BLaER1 treated with 17β-estradiol and CSF1 and Interleukin-3, amounts not matched to agents 10 nM and 100 nM (cell line): ENCODE results near the gene FKBP5.
"Not testable (repeated sequence)": the region's sequence is repeated elsewhere in the genome, so short reads cannot be mapped to it uniquely, and the experiment has no call there.

Experiments
- H3K27ac ChIP-seq, 11 experiments: shearing (Covaris generic); formaldehyde crosslinking; 2 replicates each; pipeline ENCODE4 v1.8.1; 2022
- H3K27me3 ChIP-seq, 11 experiments: shearing (Covaris generic); formaldehyde crosslinking; 2 replicates each; pipeline ENCODE4 v1.8.1; 2022
- H3K36me3 ChIP-seq, 11 experiments: shearing (Covaris generic); formaldehyde crosslinking; 2 replicates each; pipeline ENCODE4 v1.8.1; 2022
- H3K4me1 ChIP-seq, 10 experiments: shearing (Covaris generic); formaldehyde crosslinking; 2 replicates each; pipeline ENCODE4 v1.8.1; 2022
- H3K4me2 ChIP-seq, 11 experiments: shearing (Covaris generic); formaldehyde crosslinking; 2 replicates each; pipeline ENCODE4 v1.8.1; 2022
- H3K4me3 ChIP-seq, 10 experiments: shearing (Covaris generic); formaldehyde crosslinking; 2 replicates each; pipeline ENCODE4 v1.8.1; 2022
- H3K9ac ChIP-seq, 11 experiments: shearing (Covaris generic); formaldehyde crosslinking; 2 replicates each; pipeline ENCODE4 v1.8.1; 2022
- H3K9me3 ChIP-seq, 11 experiments: shearing (Covaris generic); formaldehyde crosslinking; replicated peaks in 1 of 11; 2 replicates each; pipeline ENCODE4 v1.8.1; 2022
- H4K20me1 ChIP-seq, 11 experiments: shearing (Covaris generic); formaldehyde crosslinking; 2 replicates each; pipeline ENCODE4 v1.8.1; 2022
- Cebpa-rat ChIP-seq, 11 experiments: shearing (Covaris generic); IDR thresholded peaks; 2 replicates each; pipeline ENCODE4 v1.8.1; 2022

FKBP5 gene

DNA sequence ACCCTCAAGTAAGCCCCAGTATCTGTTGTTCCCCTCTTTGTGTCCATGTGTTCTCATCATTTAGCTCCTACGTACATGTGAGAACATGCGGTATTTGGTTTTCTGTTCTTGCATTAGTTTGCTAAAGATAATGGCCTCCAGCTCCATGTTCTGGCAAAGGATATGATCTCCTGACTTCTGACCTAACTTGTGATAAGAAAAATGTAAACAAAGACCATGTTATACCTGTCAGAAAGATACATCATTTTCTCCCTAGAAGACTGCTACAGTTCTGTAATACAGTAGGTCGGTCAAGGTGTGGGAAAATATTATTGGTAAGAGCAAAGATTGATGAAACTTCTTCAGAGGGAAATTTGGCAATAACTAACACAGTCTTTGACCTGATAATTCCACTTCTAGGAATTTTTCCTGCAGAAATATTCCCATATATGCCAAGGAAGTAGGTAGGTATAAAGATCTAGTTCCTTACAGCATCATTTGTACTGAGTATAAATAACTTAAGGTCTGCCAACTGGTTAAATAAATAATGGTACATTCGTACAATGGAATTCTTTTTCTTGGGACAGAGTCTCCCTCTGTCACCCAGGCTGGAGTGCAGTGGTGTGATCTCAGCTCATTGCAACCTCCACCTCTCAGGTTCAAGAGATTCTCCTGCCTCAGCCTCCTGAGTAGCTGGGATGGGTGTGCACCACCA is 19.1 kb upstream of the FKBP5 start:
- Histone ChIP-seq H3K4me3 (no peak overlapping the region), H3K4me1 (peaks cover 0 to 9% (median 5%) of the 10 kb centered on the region in 10 experiments; a peak in 11 of 20 replicates), H3K36me3 (no peaks in the 10 kb centered on the region), H3K27ac (no peak overlapping the region), H3K9ac (no peak overlapping the region), H3K27me3 (no peaks in the 10 kb centered on the region), H4K20me1 (no peaks in the 10 kb centered on the region), H3K4me2 (no peak overlapping the region), H3K9me3 (peaks cover 10 to 16% (median 13%) of the 10 kb centered on the region in 11 experiments)
- TF ChIP-seq Cebpa-rat (IDR thresholded peaks at IDR 0.05), result no peak

DNA sequence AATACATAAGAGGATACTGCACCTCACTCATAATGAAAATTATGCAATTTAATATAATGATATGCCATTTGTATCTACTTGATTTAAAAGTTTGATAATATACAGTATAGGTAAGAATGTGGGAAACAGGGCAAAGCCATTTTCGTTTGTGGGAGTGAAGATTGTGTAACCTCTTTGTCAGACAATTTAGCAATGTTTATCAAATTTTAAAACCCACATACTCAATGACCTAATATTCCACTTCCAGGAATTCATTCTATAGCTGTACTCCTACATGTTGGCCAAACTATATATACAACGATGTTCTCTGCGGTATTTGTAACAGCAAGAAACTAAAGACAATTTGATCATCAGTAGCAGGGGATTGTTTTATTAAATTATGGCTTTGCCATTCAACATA is 17.8 kb upstream of the FKBP5 start:
- Histone ChIP-seq H3K9ac (no peak overlapping the region), H3K27ac (no peak overlapping the region), H3K36me3 (no peaks in the 10 kb centered on the region), H3K4me1 (0 out of 20 replicates have a peak, but pooled peaks cover 0 to 4% (median 0%) of the 10 kb centered on the region in 10 experiments), H3K4me2 (no peak overlapping the region), H3K4me3 (no peak overlapping the region), H4K20me1 (no peaks in the 10 kb centered on the region), H3K27me3 (no peaks in the 10 kb centered on the region), H3K9me3 (peaks cover 12 to 29% (median 25%) of the 10 kb centered on the region in 11 experiments)
- no peak for TF ChIP-seq Cebpa-rat (IDR thresholded peaks at IDR 0.05)

DNA sequence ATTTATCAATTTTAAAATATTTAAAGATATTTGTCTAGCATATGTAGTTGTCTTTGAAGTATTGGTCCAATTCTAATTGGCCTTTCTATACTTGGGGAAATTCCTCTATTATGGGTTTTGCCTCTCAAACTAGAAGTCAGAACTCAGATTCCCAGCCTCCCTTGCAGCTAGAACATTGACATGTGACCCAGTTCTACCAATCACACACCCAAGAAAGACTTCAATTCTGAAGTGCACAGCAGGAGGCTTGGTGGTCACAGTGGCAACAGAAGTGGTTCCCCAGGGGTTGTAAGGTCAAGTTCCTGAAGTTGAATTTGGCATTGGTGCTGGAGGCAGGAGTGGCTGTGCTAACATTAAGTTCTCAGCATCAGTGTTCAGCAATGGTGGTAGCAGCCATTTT is 14.8 kb upstream of the FKBP5 start:
- H3K4me1 ChIP-seq, result 0 out of 20 replicates have a peak, but pooled peaks cover 0 to 4% (median 0%) of the 10 kb centered on the region in 10 experiments
- no peaks in the 10 kb centered on the region for H3K27me3 ChIP-seq
- no peak for TF ChIP-seq Cebpa-rat (IDR thresholded peaks at IDR 0.05)
- no peak overlapping the region for H3K27ac ChIP-seq
- no peaks in the 10 kb centered on the region for H4K20me1 ChIP-seq
- H3K9me3 ChIP-seq, result peaks cover 12 to 30% (median 25%) of the 10 kb centered on the region in 11 experiments
- no peaks in the 10 kb centered on the region for H3K36me3 ChIP-seq
- no peak overlapping the region for H3K4me2 ChIP-seq
- no peak overlapping the region for H3K4me3 ChIP-seq
- H3K9ac ChIP-seq, result no peak overlapping the region

DNA sequence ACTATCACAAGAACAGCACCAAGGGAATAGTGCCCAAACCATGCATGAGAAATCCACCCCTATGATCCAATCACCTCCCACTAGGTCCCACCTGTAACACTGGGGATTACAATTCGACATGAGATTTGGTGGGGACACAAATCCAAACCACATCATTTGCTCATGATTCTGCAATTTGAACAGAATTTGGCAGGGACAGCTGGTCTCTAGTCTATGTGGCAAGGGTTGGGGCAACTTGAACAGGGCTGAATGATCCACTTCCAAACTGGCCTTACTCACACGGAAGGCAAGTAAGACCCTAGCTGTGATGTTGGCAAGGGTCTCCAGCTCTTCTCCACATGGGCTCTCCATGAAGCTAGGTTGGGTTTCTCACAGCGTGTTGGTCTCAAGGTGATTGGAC is 10.1 kb upstream of the FKBP5 start:
- Histone ChIP-seq H3K27ac (no peak overlapping the region), H3K4me1 (no peaks in the 10 kb centered on the region), H3K9ac (no peak overlapping the region), H3K27me3 (no peaks in the 10 kb centered on the region), H3K4me3 (no peak overlapping the region), H3K9me3 (peaks cover 11 to 31% (median 25%) of the 10 kb centered on the region in 11 experiments), H3K36me3 (no peaks in the 10 kb centered on the region), H3K4me2 (no peak overlapping the region), H4K20me1 (no peaks in the 10 kb centered on the region)
- TF ChIP-seq Cebpa-rat (IDR thresholded peaks at IDR 0.05), result no peak

DNA sequence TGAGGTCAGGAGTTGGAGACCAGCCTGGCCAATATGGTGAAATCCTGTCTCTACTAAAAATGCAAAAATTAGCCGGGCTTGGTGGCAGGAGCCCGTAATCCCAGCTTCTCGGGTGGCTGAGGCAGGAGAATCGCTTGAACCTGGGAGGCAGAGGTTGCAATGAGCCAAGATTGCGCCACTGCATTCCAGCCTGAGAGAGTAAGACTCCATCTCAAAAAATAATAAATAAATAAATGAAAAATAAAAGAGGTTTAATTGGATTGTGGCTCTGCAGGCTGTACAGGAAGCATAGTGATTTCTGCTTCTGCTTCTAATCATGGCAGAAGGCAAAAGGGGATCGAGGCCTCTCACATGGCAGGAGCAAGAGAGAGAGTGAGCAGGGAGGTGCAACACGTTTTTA is 9.7 kb upstream of the FKBP5 start:
- H3K4me2 ChIP-seq, H3K27ac ChIP-seq, H3K9ac ChIP-seq, H3K4me1 ChIP-seq, H3K36me3 ChIP-seq, H3K4me3 ChIP-seq, H4K20me1 ChIP-seq, H3K27me3 ChIP-seq: not testable (repeated sequence)
- peaks cover 6 to 31% (median 20%) of the 10 kb centered on the region in 11 experiments for H3K9me3 ChIP-seq

DNA sequence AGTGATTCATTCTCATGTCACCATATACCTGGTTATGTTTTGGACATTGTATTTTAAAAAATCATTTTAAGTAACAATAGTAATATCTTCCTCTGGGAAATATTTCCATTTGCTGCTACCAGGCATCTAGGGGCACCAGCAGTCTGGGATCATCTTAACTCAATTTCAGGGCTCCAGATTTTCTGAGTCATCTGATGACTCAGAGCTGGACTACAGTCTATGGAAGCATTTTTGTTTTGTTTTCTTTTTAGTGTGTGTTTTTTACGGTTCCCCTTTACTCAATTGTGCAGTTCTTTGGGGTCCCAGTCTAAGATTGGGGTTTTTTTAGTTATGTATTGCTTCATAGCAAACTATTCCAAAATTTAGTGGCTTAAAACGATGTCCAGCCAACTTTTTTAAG is 5.7 kb upstream of the FKBP5 start:
- no peak for TF ChIP-seq Cebpa-rat (IDR thresholded peaks at IDR 0.05)
- H3K27ac ChIP-seq, result no peak overlapping the region
- no peaks in the 10 kb centered on the region for H3K36me3 ChIP-seq
- H3K27me3 ChIP-seq, result no peaks in the 10 kb centered on the region
- no peak overlapping the region for H3K4me2 ChIP-seq
- H3K9ac ChIP-seq, result no peak overlapping the region
- H3K9me3 ChIP-seq, result peaks cover 0 to 20% (median 0%) of the 10 kb centered on the region in 11 experiments; a peak in 9 of 22 replicates
- no peak overlapping the region for H3K4me3 ChIP-seq
- H3K4me1 ChIP-seq, result peaks cover 0 to 11% (median 3%) of the 10 kb centered on the region in 10 experiments; a peak in 8 of 20 replicates
- H4K20me1 ChIP-seq, result no peaks in the 10 kb centered on the region

DNA sequence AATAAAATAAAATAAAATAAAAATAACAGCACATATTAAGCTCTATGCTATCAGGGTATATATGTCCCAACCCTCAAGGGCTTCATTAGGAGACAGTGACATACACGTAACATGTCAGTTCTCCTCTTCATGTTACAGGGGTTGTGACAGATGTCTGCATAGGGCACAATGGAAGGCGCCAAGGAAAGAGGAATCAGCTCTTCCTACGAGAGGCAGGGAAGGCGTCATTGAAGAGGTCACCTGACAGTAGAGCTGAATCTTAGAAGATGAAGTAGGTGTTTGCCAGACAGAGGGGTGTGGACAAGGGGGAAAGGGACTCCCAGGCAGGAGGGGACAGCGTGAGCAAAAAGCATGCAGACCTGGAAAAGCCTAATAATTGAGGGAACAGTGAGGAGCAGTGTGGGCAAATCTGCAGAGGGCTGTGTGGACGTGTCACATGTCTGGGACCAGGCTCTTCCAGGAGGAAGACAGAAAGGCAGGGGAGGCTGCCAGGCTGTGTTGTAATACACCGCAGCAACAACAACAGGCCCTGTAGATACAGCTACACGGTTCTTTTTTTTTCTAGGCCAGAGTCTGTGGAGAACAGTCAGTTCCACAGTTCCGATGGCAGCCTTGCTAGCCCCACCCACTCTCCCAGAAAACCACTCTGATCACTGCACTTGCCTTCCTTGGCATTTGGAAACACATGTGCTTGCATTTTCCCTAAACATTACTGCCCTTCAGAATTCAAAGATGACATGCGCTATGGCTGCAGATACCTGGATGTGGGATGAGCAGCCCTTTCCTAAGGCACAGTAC is 2.5 kb upstream of the FKBP5 start:
- H3K4me3 ChIP-seq, result no peak overlapping the region
- no peak overlapping the region for H3K27ac ChIP-seq
- H3K9ac ChIP-seq, result no peak overlapping the region
- H3K27me3 ChIP-seq, result no peaks in the 10 kb centered on the region
- peaks cover 0 to 21% (median 10%) of the 10 kb centered on the region in 11 experiments; a peak in 13 of 22 replicates for H4K20me1 ChIP-seq
- H3K9me3 ChIP-seq, result peaks cover 0 to 20% (median 0%) of the 10 kb centered on the region in 11 experiments; a peak in 9 of 22 replicates
- TF ChIP-seq Cebpa-rat (IDR thresholded peaks at IDR 0.05), result no peak
- H3K36me3 ChIP-seq, result no peaks in the 10 kb centered on the region
- peak overlapping the region in 4 of 11 experiments; percentile 15 to 67 (median 30); a peak in 6 of 22 replicates for H3K4me2 ChIP-seq
- H3K4me1 ChIP-seq, result peaks cover 7 to 20% (median 18%) of the 10 kb centered on the region in 10 experiments; a peak in 19 of 20 replicates

DNA sequence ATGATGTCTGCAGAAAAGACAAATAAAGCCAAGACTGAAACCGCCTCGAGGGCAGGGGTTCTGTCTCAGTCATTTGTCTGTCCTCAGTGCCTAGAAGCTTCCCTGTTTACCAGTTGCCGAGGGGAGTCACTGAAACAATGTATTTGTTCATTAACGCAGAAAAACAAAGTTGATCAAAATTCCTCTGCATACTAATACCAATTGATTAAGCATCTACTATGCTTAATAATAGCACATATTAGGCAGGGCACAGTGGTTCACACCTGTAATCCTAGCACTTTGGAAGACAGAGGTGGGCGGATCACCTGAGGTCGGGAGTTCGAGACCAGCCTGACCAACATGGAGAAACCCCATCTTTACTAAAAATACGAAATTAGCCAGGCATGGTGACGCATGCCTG is 1.8 kb upstream of the FKBP5 start:
- no peak overlapping the region for H3K4me2 ChIP-seq
- TF ChIP-seq Cebpa-rat (IDR thresholded peaks at IDR 0.05), result no peak
- peaks cover 12 to 25% (median 21%) of the 10 kb centered on the region in 10 experiments for H3K4me1 ChIP-seq
- H3K9me3 ChIP-seq, result peaks cover 0 to 20% (median 0%) of the 10 kb centered on the region in 11 experiments; a peak in 9 of 22 replicates
- H4K20me1 ChIP-seq, result peaks cover 0 to 26% (median 15%) of the 10 kb centered on the region in 11 experiments; a peak in 13 of 22 replicates
- H3K27me3 ChIP-seq, result no peaks in the 10 kb centered on the region
- no peaks in the 10 kb centered on the region for H3K36me3 ChIP-seq
- no peak overlapping the region for H3K4me3 ChIP-seq
- no peak overlapping the region for H3K9ac ChIP-seq
- no peak overlapping the region for H3K27ac ChIP-seq

DNA sequence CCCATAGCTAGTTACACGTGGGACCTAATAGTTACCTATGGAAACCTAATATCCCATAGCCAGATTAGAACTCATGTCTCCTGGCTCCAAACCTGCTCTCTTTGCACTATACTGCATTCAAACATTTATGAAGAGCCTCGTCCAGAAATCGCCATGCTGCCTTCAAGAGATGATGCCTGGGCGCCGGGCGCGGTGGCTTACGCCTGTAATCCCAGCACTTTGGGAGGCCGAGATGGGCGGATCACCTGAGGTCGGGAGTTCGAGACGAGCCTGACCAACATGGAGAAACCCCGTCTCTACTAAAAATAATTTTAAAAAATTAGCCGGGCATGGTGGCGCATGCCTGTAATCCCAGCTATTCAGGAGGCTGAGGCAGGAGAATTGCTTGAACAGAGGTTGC is 1.3 kb upstream of the FKBP5 start:
- not testable (repeated sequence) for H3K36me3 ChIP-seq, H3K4me2 ChIP-seq, H3K27ac ChIP-seq, H3K4me3 ChIP-seq, H3K27me3 ChIP-seq, H3K9ac ChIP-seq
- H3K9me3 ChIP-seq, result peaks cover 0 to 20% (median 0%) of the 10 kb centered on the region in 11 experiments; a peak in 9 of 22 replicates
- peaks cover 0 to 26% (median 17%) of the 10 kb centered on the region in 11 experiments; a peak in 13 of 22 replicates for H4K20me1 ChIP-seq
- peaks cover 12 to 25% (median 22%) of the 10 kb centered on the region in 10 experiments for H3K4me1 ChIP-seq
